MCF 10A (cell line): ENCODE data around the gene FEZ2. TPM values are rescaled to one million over a fixed set of nuclear protein-coding genes. Genes with fewer than 3 reads are reported as not detected.

ENCODE experiments used
- BruUV-seq: library from RNA; stranded (reverse); fragments of 400-500 nt; replicated peaks from 2 replicates; lab custom pipeline; 2021; lab: Mats Ljungman, UMichigan
- CTCF ChIA-PET: fragments of 300-600 bp; sonication (Branson Sonifier 250); formaldehyde crosslinking; extraction: SDS; loops from one replicate; lab custom pipeline; 2021; ENCODE audit warnings: antibody characterized with exemption, inconsistent platforms; lab: Yijun Ruan, JAX
- POLR2A ChIA-PET: fragments of 300-600, 350-650 bp; sonication (Branson Sonifier 250); formaldehyde crosslinking; extraction: SDS; loops from one replicate; lab custom pipeline; 2020; ENCODE audit warnings: antibody characterized with exemption, inconsistent platforms; lab: Yijun Ruan, JAX
- DNase-seq: peaks from one replicate; pipeline ENCODE4 v3.0.0-alpha.2; 2018; ENCODE audit not compliant: unreplicated experiment
- H3K27ac Mint-ChIP-seq: one replicate; pipeline ENCODE4 v1.8.0; 2022; ENCODE audit warnings: mild to moderate bottlenecking, low read depth, mixed read lengths; ENCODE audit not compliant: unreplicated experiment
- H3K27me3 Mint-ChIP-seq: one replicate; pipeline ENCODE4 v1.8.0; 2022; ENCODE audit warnings: mixed read lengths; ENCODE audit not compliant: insufficient read depth, unreplicated experiment
- H3K36me3 Mint-ChIP-seq: one replicate; pipeline ENCODE4 v1.8.0; 2022; ENCODE audit warnings: mild to moderate bottlenecking, moderate library complexity, mixed read lengths; ENCODE audit not compliant: insufficient read depth, unreplicated experiment
- H3K4me1 Mint-ChIP-seq: one replicate; pipeline ENCODE4 v1.8.0; 2022; ENCODE audit warnings: mixed read lengths; ENCODE audit not compliant: insufficient read depth, unreplicated experiment
- H3K4me3 Mint-ChIP-seq: one replicate; pipeline ENCODE4 v1.8.0; 2022; ENCODE audit warnings: mild to moderate bottlenecking, moderate library complexity, mixed read lengths; ENCODE audit not compliant: unreplicated experiment
- H3K9me3 Mint-ChIP-seq: one replicate; pipeline ENCODE4 v1.8.0; 2022; ENCODE audit warnings: mixed read lengths; ENCODE audit not compliant: unreplicated experiment
- intact Hi-C: fragments of 100-400 bp; cut with micrococcal nuclease; formaldehyde crosslinking; loops from 2 replicates; pipeline ENCODE4 v1.14.1; 2022
- total RNA-seq: library from RNA; stranded (reverse); gene quantifications from 2 replicates; pipeline ENCODE4 v1.2.3, GENCODE V29; 2022
- TF ChIP-seq, protein P1 (sequence below): fragments of 200-600 bp; IDR thresholded peaks from one replicate; pipeline ENCODE4 v1.8.0; 2022; ENCODE audit warnings: antibody characterized with exemption, mild to moderate bottlenecking; ENCODE audit not compliant: unreplicated experiment

The FEZ2 gene
- total RNA-seq, 1 experiment from 2014 or later: 31.9 TPM

DNA sequence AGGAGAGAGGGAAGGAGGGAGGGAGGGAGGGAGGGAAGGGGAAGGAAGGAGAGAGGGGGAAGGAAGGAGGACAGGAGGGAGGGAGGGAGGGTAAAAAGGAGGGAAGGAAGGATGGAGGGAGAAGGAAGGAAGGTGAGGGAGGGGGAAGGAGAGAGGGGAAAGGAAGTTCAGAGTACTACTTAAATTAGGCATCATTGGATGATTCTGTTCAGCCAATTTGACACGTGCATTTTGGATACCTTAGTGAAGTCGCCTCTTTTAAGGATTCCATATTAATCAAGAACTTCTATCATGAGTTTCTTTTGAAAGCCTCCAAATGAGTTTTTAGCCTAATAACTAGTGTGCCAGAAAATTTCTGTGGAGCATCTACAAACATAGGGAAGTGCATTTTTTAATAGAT is 62.9 kb downstream of the FEZ2 start:
- Mint-ChIP-seq H3K27ac (no peak overlapping the region), H3K4me1 (no peaks in the 10 kb centered on the region), H3K4me3 (no peak overlapping the region), H3K27me3 (no peaks in the 10 kb centered on the region), H3K9me3 (no peaks in the 10 kb centered on the region), H3K36me3 (peaks cover 52% of the 10 kb centered on the region)
- TF ChIP-seq, protein P1, sequence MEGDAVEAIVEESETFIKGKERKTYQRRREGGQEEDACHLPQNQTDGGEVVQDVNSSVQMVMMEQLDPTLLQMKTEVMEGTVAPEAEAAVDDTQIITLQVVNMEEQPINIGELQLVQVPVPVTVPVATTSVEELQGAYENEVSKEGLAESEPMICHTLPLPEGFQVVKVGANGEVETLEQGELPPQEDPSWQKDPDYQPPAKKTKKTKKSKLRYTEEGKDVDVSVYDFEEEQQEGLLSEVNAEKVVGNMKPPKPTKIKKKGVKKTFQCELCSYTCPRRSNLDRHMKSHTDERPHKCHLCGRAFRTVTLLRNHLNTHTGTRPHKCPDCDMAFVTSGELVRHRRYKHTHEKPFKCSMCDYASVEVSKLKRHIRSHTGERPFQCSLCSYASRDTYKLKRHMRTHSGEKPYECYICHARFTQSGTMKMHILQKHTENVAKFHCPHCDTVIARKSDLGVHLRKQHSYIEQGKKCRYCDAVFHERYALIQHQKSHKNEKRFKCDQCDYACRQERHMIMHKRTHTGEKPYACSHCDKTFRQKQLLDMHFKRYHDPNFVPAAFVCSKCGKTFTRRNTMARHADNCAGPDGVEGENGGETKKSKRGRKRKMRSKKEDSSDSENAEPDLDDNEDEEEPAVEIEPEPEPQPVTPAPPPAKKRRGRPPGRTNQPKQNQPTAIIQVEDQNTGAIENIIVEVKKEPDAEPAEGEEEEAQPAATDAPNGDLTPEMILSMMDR: no peak
- ChIA-PET POLR2A (no interaction called here), CTCF (no interaction called here)
- no TSS peak for BruUV-seq
- intact Hi-C loops: no loop called here
- DNase-seq: no peak

DNA sequence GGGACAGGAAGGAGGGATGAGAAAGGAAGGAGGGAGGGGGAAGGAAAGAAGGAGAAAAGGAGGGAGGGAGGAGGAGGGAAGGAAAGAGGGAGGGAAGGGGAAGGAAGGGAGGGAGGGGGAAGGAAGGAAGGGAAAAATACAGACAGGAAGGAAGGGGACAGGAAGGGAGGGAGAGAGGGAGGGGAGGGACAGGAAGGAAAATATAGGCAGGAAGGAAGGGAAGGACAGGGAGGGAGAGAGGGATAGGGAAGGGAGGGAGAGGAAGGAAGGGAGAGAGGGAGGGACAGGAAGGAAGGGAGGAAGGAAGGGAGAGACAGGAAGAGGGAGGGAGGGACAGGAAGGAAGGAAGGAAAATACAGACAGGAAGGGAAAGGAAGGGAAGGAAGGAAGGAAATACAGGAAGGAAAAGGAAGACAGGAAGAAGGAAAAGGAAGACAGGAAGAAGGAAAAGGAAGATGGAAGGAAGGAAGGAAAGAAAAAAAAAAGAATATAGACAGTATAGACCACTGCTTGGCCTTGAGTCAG is 63.6 kb downstream of the FEZ2 start:
- intact Hi-C loops: no loop called here
- H3K4me3 Mint-ChIP-seq: no peak overlapping the region
- TF ChIP-seq, protein P1: no peak
- CTCF ChIA-PET: no interaction called here
- no peak for DNase-seq
- no peaks in the 10 kb centered on the region for H3K27me3 Mint-ChIP-seq
- no peaks in the 10 kb centered on the region for H3K9me3 Mint-ChIP-seq
- no TSS peak for BruUV-seq
- peak overlapping the region; percentile 52 for H3K27ac Mint-ChIP-seq
- H3K36me3 Mint-ChIP-seq: peaks cover 55% of the 10 kb centered on the region
- no peaks in the 10 kb centered on the region for H3K4me1 Mint-ChIP-seq
- POLR2A ChIA-PET: no interaction called here

DNA sequence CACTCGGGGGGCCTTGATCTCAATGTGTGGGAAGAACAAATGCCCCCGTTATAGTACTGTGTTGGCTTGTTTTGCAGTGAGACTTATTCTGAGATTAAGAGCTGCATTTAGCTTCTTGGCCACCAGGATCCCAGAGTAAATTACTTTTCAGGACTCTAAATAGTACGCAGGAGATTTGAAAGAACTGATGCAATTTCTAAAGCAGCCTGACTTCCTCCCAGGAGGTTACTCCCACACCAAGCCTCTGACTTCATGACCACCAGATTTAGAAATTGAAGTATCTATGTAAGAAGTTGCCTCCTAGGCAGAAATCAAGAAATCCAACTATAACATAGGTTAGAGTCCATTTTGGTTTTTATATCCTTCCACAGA is 67.0 kb downstream of the FEZ2 start:
- Mint-ChIP-seq H3K9me3 (no peaks in the 10 kb centered on the region), H3K27me3 (no peaks in the 10 kb centered on the region), H3K36me3 (peaks cover 69% of the 10 kb centered on the region), H3K4me1 (no peaks in the 10 kb centered on the region), H3K27ac (peak overlapping the region; percentile 27), H3K4me3 (no peak overlapping the region)
- ChIA-PET CTCF (interaction anchor here (0.7 to 1.0 kb wide), 3 partner anchors 41 to 314 kb away, joined by 3 read pairs; no protein-coding TSS in a partner anchor), POLR2A (no interaction called here)
- no peak for DNase-seq
- BruUV-seq: no TSS peak
- intact Hi-C loops: no loop called here
- TF ChIP-seq, protein P1: no peak

DNA sequence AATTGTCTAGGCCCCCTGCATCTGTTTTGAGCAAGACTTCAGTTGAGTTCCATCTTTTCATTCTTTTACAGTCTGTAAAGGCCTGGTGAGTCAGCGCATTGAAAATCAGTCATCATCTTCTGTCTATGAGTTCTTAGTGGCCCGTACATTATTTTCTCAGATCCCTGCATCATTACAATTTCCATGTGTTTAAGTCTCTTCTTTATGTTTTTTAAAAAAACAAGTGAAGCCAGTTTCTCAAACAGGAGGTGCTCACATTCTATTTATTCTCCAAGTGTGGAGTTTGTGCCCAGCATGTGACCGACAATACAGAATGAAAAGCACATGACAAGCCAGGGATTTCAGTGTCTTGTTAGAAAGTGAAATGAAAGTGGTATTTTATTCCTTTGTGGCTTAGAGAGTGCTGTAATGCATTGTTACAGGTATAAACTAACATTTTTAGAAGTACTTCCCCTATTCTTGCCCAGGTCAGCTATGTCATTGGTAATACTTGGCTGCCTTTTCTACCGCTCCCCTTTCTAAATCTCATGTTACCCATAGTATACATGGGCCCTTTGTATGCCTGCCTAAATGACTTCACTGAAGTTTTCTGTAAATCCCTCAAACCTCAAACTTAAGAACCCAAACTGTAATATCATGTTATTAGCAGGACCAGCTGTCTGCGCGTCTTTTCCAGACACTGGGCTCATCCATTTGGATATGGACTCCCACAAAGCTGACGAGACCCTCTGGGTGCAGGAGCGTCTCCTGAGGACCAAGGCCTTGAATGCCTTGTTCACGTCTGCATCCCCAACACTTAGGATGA is 67.6 kb downstream of the FEZ2 start:
- TF ChIP-seq, protein P1: no peak
- DNase-seq: no peak
- ChIA-PET POLR2A (no interaction called here), CTCF (interaction anchor here (1.0 kb wide), 1 partner anchor 41 kb away, joined by 3 read pairs; no protein-coding TSS in a partner anchor)
- no peak overlapping the region for H3K4me3 Mint-ChIP-seq
- intact Hi-C loops: no loop called here
- no peak overlapping the region for H3K27ac Mint-ChIP-seq
- no peaks in the 10 kb centered on the region for H3K4me1 Mint-ChIP-seq
- BruUV-seq: no TSS peak
- no peaks in the 10 kb centered on the region for H3K27me3 Mint-ChIP-seq
- H3K36me3 Mint-ChIP-seq: peaks cover 74% of the 10 kb centered on the region
- no peaks in the 10 kb centered on the region for H3K9me3 Mint-ChIP-seq
